Activated CD4-positive, alpha-beta memory T cell treated with anti-CD3 and anti-CD28 coated beads for 36 hours (primary cell): ENCODE data around the gene ECE1. TPM values are rescaled to one million over a fixed set of nuclear protein-coding genes. Genes with fewer than 3 reads are reported as not detected.
"Not testable (repeated sequence)": the region's sequence is repeated elsewhere in the genome, so short reads cannot be mapped to it uniquely, and the experiment has no call there.

ENCODE experiments used
- CTCF ChIA-PET: fragments of 350-600 bp; sonication (Branson Sonifier 250); formaldehyde crosslinking; loops from one replicate; lab custom pipeline; 2021; ENCODE audit warnings: antibody characterized with exemption, inconsistent platforms; lab: Charles Lee
- POLR2A ChIA-PET: fragments of 350-600 bp; sonication (Branson Sonifier 250); formaldehyde crosslinking; loops from one replicate; lab custom pipeline; 2021; ENCODE audit warnings: antibody characterized with exemption; lab: Charles Lee
- DNase-seq: peaks from one replicate; pipeline ENCODE4 v3.0.0-alpha.2; 2020
- H3K27ac Mint-ChIP-seq: one replicate; pipeline ENCODE4 v1.8.0; 2021; ENCODE audit warnings: mixed read lengths
- H3K27me3 Mint-ChIP-seq: one replicate; pipeline ENCODE4 v1.8.0; 2021; ENCODE audit warnings: mixed read lengths
- H3K36me3 Mint-ChIP-seq: one replicate; pipeline ENCODE4 v1.8.0; 2021; ENCODE audit warnings: mixed read lengths
- H3K4me1 Mint-ChIP-seq: one replicate; pipeline ENCODE4 v1.8.0; 2021; ENCODE audit warnings: low read depth, mixed read lengths
- H3K4me3 Mint-ChIP-seq: one replicate; pipeline ENCODE4 v1.8.0; 2021; ENCODE audit warnings: mild to moderate bottlenecking, mixed read lengths
- H3K9me3 Mint-ChIP-seq: one replicate; pipeline ENCODE4 v1.8.0; 2021; ENCODE audit warnings: mixed read lengths
- intact Hi-C: fragments of 100-400 bp; cut with micrococcal nuclease; formaldehyde crosslinking; loops from one replicate; pipeline ENCODE4 v1.15.1; 2023
- total RNA-seq, 2 experiments: library from RNA; stranded (reverse); gene quantifications; one replicate each; pipeline ENCODE4 v1.2.3, GENCODE V29; 2021

The ECE1 gene
- total RNA-seq, 2 experiments from 2014 or later = 137 to 144 TPM

GRCh38 chr1:21236178-21236577, 54.1 kb downstream of the ECE1 start:
- Mint-ChIP-seq H3K27me3 (no peaks in the 10 kb centered on the region), H3K4me1 (peaks cover 6% of the 10 kb centered on the region), H3K27ac (no peak overlapping the region), H3K36me3 (peaks cover 53% of the 10 kb centered on the region), H3K4me3 (no peak overlapping the region), H3K9me3 (no peaks in the 10 kb centered on the region)
- no peak for DNase-seq
- CTCF ChIA-PET = interaction anchor here (1.5 to 5.4 kb wide), 3 partner anchors 18 to 133 kb away, joined by 3 to 159 read pairs (median 9); no protein-coding TSS in a partner anchor
- POLR2A ChIA-PET = no interaction called here
- intact Hi-C loops = no loop called here

GRCh38 chr1:21234779-21235178, 55.5 kb downstream of the ECE1 start:
- Mint-ChIP-seq H3K9me3 (no peaks in the 10 kb centered on the region), H3K27me3 (no peaks in the 10 kb centered on the region), H3K36me3 (peaks cover 54% of the 10 kb centered on the region), H3K4me1 (peaks cover 6% of the 10 kb centered on the region), H3K4me3 (no peak overlapping the region), H3K27ac (peak overlapping the region; percentile 46)
- intact Hi-C loops = no loop called here
- no peak for DNase-seq
- ChIA-PET CTCF (interaction anchor here (0.8 to 5.4 kb wide), 6 partner anchors 10 to 134 kb away, joined by 3 to 159 read pairs (median 10); no protein-coding TSS in a partner anchor), POLR2A (no interaction called here)

GRCh38 chr1:21233490-21233889, 56.8 kb downstream of the ECE1 start:
- ChIA-PET CTCF (interaction anchor here (0.6 to 5.4 kb wide), 16 partner anchors 9 to 537 kb away, joined by 3 to 159 read pairs (median 6); no protein-coding TSS in a partner anchor), POLR2A (no interaction called here)
- DNase-seq = no peak
- Mint-ChIP-seq H3K36me3 (peaks cover 55% of the 10 kb centered on the region), H3K4me1 (no peaks in the 10 kb centered on the region), H3K27ac (no peak overlapping the region), H3K9me3 (no peaks in the 10 kb centered on the region), H3K27me3 (no peaks in the 10 kb centered on the region), H3K4me3 (no peak overlapping the region)
- intact Hi-C loops = no loop called here

- Mint-ChIP-seq H3K4me3 (no peak overlapping the region), H3K9me3 (no peaks in the 10 kb centered on the region), H3K4me1 (no peaks in the 10 kb centered on the region), H3K27me3 (no peaks in the 10 kb centered on the region), H3K36me3 (peaks cover 51% of the 10 kb centered on the region), H3K27ac (no peak overlapping the region)
- POLR2A ChIA-PET = no interaction called here
- CTCF ChIA-PET = interaction anchor here (0.6 to 5.4 kb wide), 30 partner anchors 9 to 598 kb away, joined by 3 to 159 read pairs (median 4); no protein-coding TSS in a partner anchor
- intact Hi-C loops = loop anchor here (1.0 kb wide), 1 partner anchor 136 kb away; no protein-coding TSS in a partner anchor
- DNase-seq = no peak
These were observed 58.2 kb downstream of the ECE1 start for GRCh38 chr1:21232044-21232443.

- intact Hi-C loops = no loop called here
- no peak overlapping the region for H3K4me3 Mint-ChIP-seq
- H3K36me3 Mint-ChIP-seq = peaks cover 49% of the 10 kb centered on the region
- no peak overlapping the region for H3K27ac Mint-ChIP-seq
- POLR2A ChIA-PET = no interaction called here
- DNase-seq = no peak
- no peaks in the 10 kb centered on the region for H3K27me3 Mint-ChIP-seq
- H3K9me3 Mint-ChIP-seq = no peaks in the 10 kb centered on the region
- no peaks in the 10 kb centered on the region for H3K4me1 Mint-ChIP-seq
- CTCF ChIA-PET = interaction anchor here (0.7 to 1.4 kb wide), 3 partner anchors 12 to 139 kb away, joined by 3 to 6 read pairs (median 4); no protein-coding TSS in a partner anchor
These were observed 60.8 kb downstream of the ECE1 start for GRCh38 chr1:21229246-21230000.

GRCh38 chr1:21228224-21228623, 62.0 kb downstream of the ECE1 start:
- DNase-seq, H3K27ac Mint-ChIP-seq, H3K4me3 Mint-ChIP-seq, H3K27me3 Mint-ChIP-seq, H3K9me3 Mint-ChIP-seq, intact Hi-C loops, H3K4me1 Mint-ChIP-seq, POLR2A ChIA-PET: not testable (repeated sequence)
- peaks cover 48% of the 10 kb centered on the region for H3K36me3 Mint-ChIP-seq
- CTCF ChIA-PET = interaction anchor here (1.4 kb wide), 1 partner anchor 11 kb away, joined by 6 read pairs; no protein-coding TSS in a partner anchor

- H3K9me3 Mint-ChIP-seq = no peaks in the 10 kb centered on the region
- no peak overlapping the region for H3K4me3 Mint-ChIP-seq
- CTCF ChIA-PET = interaction anchor here (1.5 to 2.9 kb wide), 3 partner anchors 9 to 144 kb away, joined by 5 to 6 read pairs (median 5); no protein-coding TSS in a partner anchor
- no peak for DNase-seq
- no peaks in the 10 kb centered on the region for H3K4me1 Mint-ChIP-seq
- intact Hi-C loops = no loop called here
- H3K27me3 Mint-ChIP-seq = no peaks in the 10 kb centered on the region
- peaks cover 46% of the 10 kb centered on the region for H3K36me3 Mint-ChIP-seq
- H3K27ac Mint-ChIP-seq = no peak overlapping the region
- POLR2A ChIA-PET = no interaction called here
These were observed 65.2 kb downstream of the ECE1 start for GRCh38 chr1:21225065-21225464.

GRCh38 chr1:21220815-21221214, 69.4 kb downstream of the ECE1 start:
- no peaks in the 10 kb centered on the region for H3K27me3 Mint-ChIP-seq
- H3K27ac Mint-ChIP-seq = no peak overlapping the region
- DNase-seq = no peak
- H3K9me3 Mint-ChIP-seq = no peaks in the 10 kb centered on the region
- peaks cover 3% of the 10 kb centered on the region for H3K4me1 Mint-ChIP-seq
- intact Hi-C loops = no loop called here
- CTCF ChIA-PET = interaction anchor here (1.2 to 4.8 kb wide), 2 partner anchors 13 to 148 kb away, joined by 4 to 40 read pairs; no protein-coding TSS in a partner anchor
- POLR2A ChIA-PET = no interaction called here
- H3K36me3 Mint-ChIP-seq = peaks cover 42% of the 10 kb centered on the region
- H3K4me3 Mint-ChIP-seq = no peak overlapping the region

- CTCF ChIA-PET = interaction anchor here (1.0 to 4.8 kb wide), 4 partner anchors 14 to 149 kb away, joined by 3 to 46 read pairs (median 22); no protein-coding TSS in a partner anchor
- POLR2A ChIA-PET = no interaction called here
- intact Hi-C loops = no loop called here
These were observed 70.6 kb downstream of the ECE1 start for GRCh38 chr1:21219674-21220073.

GRCh38 chr1:21217812-21218596, 72.3 kb downstream of the ECE1 start:
- peak; percentile 71 for DNase-seq
- Mint-ChIP-seq H3K27ac (peak overlapping the region; percentile 33), H3K36me3 (peaks cover 26% of the 10 kb centered on the region), H3K4me1 (peaks cover 3% of the 10 kb centered on the region), H3K9me3 (no peaks in the 10 kb centered on the region), H3K4me3 (no peak overlapping the region), H3K27me3 (no peaks in the 10 kb centered on the region)
- POLR2A ChIA-PET = no interaction called here
- CTCF ChIA-PET = interaction anchor here (0.6 to 4.8 kb wide), 19 partner anchors 8 to 521 kb away, joined by 3 to 46 read pairs (median 3); no protein-coding TSS in a partner anchor
- intact Hi-C loops = loop anchor here (2.0 kb wide), 1 partner anchor 151 kb away; no protein-coding TSS in a partner anchor

More at GRCh38 chr1:21219674-21220073, 70.6 kb downstream of the ECE1 start:
- no peak overlapping the region for H3K4me3 Mint-ChIP-seq
- no peak overlapping the region for H3K27ac Mint-ChIP-seq
- peaks cover 3% of the 10 kb centered on the region for H3K4me1 Mint-ChIP-seq
- no peak for DNase-seq
- H3K27me3 Mint-ChIP-seq = no peaks in the 10 kb centered on the region
- peaks cover 36% of the 10 kb centered on the region for H3K36me3 Mint-ChIP-seq
- no peaks in the 10 kb centered on the region for H3K9me3 Mint-ChIP-seq

GRCh38 chr1:21216835-21217811, 73.1 kb downstream of the ECE1 start:
- H3K36me3 Mint-ChIP-seq = peaks cover 24% of the 10 kb centered on the region
- H3K4me3 Mint-ChIP-seq = no peak overlapping the region
- POLR2A ChIA-PET = no interaction called here
- H3K9me3 Mint-ChIP-seq = no peaks in the 10 kb centered on the region
- DNase-seq = peak; percentile 81
- peak overlapping the region; percentile 46 for H3K27ac Mint-ChIP-seq
- H3K27me3 Mint-ChIP-seq = no peaks in the 10 kb centered on the region
- CTCF ChIA-PET = interaction anchor here (0.7 to 4.8 kb wide), 25 partner anchors 8 to 520 kb away, joined by 3 to 46 read pairs (median 3); no protein-coding TSS in a partner anchor
- peaks cover 3% of the 10 kb centered on the region for H3K4me1 Mint-ChIP-seq
- intact Hi-C loops = loop anchor here (2.0 kb wide), 1 partner anchor 152 kb away; no protein-coding TSS in a partner anchor
